T-helper 1 cell treated with Interleukin-12 subunit alpha and Interleukin-12 subunit beta and Interleukin-4 antibody, amounts not matched to agents 30 μg/mL and 1 μg/mL, for 36 hours (primary cell): Measurements from ENCODE around the gene WDFY3.
"Not testable (repeated sequence)": the region's sequence is repeated elsewhere in the genome, so short reads cannot be mapped to it uniquely, and the experiment has no call there.

Experiments
- H3K27ac Mint-ChIP-seq: one replicate; pipeline ENCODE4 v1.8.0; 2021; ENCODE audit warnings: mild to moderate bottlenecking, mixed read lengths
- H3K27me3 Mint-ChIP-seq: one replicate; pipeline ENCODE4 v1.8.0; 2021; ENCODE audit warnings: low read depth, mixed read lengths
- H3K36me3 Mint-ChIP-seq: one replicate; pipeline ENCODE4 v1.8.0; 2021; ENCODE audit warnings: low read depth, mixed read lengths
- H3K4me1 Mint-ChIP-seq: one replicate; pipeline ENCODE4 v1.8.0; 2021; ENCODE audit warnings: low read depth, mixed read lengths
- H3K4me3 Mint-ChIP-seq: one replicate; pipeline ENCODE4 v1.8.0; 2021; ENCODE audit warnings: mild to moderate bottlenecking, moderate library complexity, mixed read lengths
- H3K9me3 Mint-ChIP-seq: one replicate; pipeline ENCODE4 v1.8.0; 2021; ENCODE audit warnings: mixed read lengths

WDFY3 gene

DNA sequence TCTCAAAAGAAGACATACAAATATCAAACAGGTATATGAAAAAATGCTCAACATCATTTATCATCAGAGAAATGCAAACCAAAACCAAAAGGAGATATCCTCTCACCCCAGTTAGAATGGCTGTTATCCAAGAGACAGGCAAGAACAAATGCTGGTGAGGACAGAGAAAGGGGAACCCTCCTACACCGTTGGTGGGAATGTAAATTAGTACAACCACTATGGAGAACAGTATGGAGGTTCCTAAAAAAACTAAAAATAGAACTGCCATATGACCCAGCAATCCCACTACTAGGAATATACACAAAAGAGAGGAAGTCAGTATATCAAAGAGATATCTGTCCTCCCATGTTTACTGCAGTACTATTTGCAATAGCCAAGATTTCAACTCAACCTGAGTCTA, 300.1 kb downstream of the WDFY3 start:
- Mint-ChIP-seq H3K9me3 (no peaks in the 10 kb centered on the region), H3K4me3 (no peak overlapping the region), H3K27ac (no peak overlapping the region), H3K36me3 (no peaks in the 10 kb centered on the region), H3K4me1 (no peaks in the 10 kb centered on the region), H3K27me3 (no peaks in the 10 kb centered on the region)

- not testable (repeated sequence) for H3K4me3 Mint-ChIP-seq, H3K4me1 Mint-ChIP-seq, H3K36me3 Mint-ChIP-seq, H3K9me3 Mint-ChIP-seq, H3K27ac Mint-ChIP-seq, H3K27me3 Mint-ChIP-seq
These were observed 301.7 kb downstream of the WDFY3 start for GRCh38 chr4:84664767-84665166.

DNA sequence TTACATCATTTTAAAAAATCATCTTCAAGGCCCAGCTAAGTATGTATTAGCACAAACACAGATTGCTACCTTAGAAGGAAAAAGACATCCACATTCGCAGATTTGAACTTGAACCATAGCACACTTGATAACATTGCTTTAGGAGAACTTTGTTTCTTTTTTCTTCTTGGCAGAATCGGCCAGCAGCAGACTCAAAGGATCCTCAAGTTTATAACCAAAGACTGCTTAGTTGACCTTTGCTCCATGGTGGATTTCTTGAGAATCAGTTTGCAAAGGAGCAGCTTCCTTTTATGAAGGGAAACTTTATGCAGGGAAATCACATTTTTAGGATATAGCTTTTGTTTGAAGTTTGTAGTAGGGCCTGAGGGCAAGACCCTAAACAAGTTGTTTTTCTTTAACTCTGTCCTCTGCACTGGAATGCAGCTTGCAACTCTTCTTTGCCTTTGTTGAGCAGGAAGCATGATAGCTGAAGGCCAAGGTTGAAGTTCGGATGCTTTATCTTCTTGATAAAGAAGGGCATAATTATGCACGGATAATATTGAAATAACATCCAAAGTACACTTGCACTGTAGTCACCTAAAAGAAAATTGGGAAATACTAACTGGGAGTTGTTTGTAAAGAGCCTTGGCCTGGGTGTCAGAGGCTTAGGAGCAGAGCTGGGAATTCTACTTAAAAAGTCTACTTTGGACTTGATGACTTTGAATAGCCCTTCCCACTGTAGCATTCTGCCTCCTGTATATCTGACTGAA, 305.1 kb downstream of the WDFY3 start:
- Mint-ChIP-seq H3K9me3 (peaks cover 10% of the 10 kb centered on the region), H3K36me3 (no peaks in the 10 kb centered on the region), H3K27ac (no peak overlapping the region), H3K4me3 (no peak overlapping the region), H3K27me3 (no peaks in the 10 kb centered on the region), H3K4me1 (no peaks in the 10 kb centered on the region)

- no peak overlapping the region for H3K27ac Mint-ChIP-seq
- no peak overlapping the region for H3K4me3 Mint-ChIP-seq
- no peaks in the 10 kb centered on the region for H3K27me3 Mint-ChIP-seq
- peaks cover 14% of the 10 kb centered on the region for H3K9me3 Mint-ChIP-seq
- H3K4me1 Mint-ChIP-seq, result no peaks in the 10 kb centered on the region
- H3K36me3 Mint-ChIP-seq, result no peaks in the 10 kb centered on the region
These were observed 305.9 kb downstream of the WDFY3 start for GRCh38 chr4:84660606-84661005.

- Mint-ChIP-seq H3K4me3 (no peak overlapping the region), H3K9me3 (peaks cover 9% of the 10 kb centered on the region), H3K27me3 (no peaks in the 10 kb centered on the region), H3K36me3 (no peaks in the 10 kb centered on the region), H3K4me1 (no peaks in the 10 kb centered on the region), H3K27ac (no peak overlapping the region)
These were observed 314.0 kb downstream of the WDFY3 start for GRCh38 chr4:84652478-84652877.

DNA sequence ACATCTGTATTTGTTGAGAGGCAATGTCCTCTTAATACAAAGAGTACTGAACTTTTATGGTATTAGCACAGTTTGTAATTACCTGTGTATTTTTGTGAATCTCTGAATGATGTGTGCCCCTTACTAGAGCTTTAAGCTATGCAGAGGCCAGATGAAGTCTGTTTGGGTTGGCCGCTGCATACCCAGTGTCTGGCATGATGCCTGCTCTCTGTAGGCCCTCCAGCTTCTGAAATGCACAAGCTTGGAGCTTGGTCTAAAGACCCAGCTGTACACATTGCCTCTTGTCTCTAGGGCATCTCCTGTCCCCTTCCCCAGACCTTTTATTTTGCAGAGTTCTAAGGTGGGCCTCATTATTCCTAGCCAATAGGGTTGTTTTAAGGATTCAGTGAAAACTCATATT, 315.0 kb downstream of the WDFY3 start:
- H3K4me3 Mint-ChIP-seq, result no peak overlapping the region
- no peaks in the 10 kb centered on the region for H3K4me1 Mint-ChIP-seq
- H3K9me3 Mint-ChIP-seq, result peaks cover 6% of the 10 kb centered on the region
- no peaks in the 10 kb centered on the region for H3K27me3 Mint-ChIP-seq
- no peak overlapping the region for H3K27ac Mint-ChIP-seq
- H3K36me3 Mint-ChIP-seq, result no peaks in the 10 kb centered on the region

- no peak overlapping the region for H3K27ac Mint-ChIP-seq
These were observed 317.4 kb downstream of the WDFY3 start for GRCh38 chr4:84648863-84649647.

DNA sequence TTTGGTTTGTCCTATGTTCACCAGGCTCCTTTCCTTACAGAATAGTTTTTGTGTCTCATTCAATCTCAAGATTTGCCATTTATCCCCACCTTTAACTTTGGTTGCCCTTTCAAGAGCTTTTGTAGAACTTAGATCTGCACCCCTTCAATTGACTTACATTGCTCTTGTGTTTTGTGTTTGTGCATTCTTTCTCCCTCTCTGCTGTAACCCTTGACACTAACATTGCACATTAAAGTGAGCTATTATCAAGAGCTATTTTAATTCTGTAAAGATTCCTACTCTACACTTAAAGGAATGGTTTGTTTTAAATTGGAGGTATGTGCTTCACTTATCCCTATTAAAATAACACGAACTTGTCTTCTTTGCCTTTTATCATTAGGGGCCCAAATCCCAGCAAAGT, 318.3 kb downstream of the WDFY3 start:
- no peaks in the 10 kb centered on the region for H3K9me3 Mint-ChIP-seq
- no peaks in the 10 kb centered on the region for H3K27me3 Mint-ChIP-seq
- no peak overlapping the region for H3K4me3 Mint-ChIP-seq
- H3K4me1 Mint-ChIP-seq, result no peaks in the 10 kb centered on the region
- no peak overlapping the region for H3K27ac Mint-ChIP-seq
- H3K36me3 Mint-ChIP-seq, result no peaks in the 10 kb centered on the region

More at GRCh38 chr4:84648863-84649647, 317.4 kb downstream of the WDFY3 start:
- H3K4me3 Mint-ChIP-seq, result no peak overlapping the region
- no peaks in the 10 kb centered on the region for H3K36me3 Mint-ChIP-seq
- H3K9me3 Mint-ChIP-seq, result no peaks in the 10 kb centered on the region
- no peaks in the 10 kb centered on the region for H3K4me1 Mint-ChIP-seq
- no peaks in the 10 kb centered on the region for H3K27me3 Mint-ChIP-seq

DNA sequence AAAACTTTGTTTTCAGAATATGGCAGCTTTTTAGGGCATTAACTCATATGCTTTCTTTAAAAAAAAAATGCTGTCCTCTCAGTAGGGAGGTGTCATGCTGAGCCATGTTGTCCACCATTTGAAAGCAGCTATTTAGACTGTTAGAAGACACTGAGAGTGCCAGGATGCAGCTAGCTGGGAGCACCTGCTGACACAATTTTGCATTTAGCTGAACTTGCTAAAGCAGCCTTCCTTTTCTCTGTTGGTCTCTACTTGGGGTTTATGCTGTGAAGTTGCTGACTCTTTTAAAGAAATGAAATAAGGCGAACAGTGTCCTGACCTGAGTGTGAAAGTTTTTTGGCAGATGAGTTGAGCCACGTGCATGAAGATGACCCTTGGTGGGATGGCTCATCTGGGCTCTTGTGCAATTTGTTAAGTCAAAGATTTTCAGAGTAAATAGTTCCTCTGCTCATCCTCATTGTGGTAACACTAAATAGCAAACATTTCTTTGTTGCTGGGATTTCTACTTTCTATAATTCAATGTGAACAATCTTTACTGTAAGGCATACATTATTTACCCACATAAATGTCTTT, 319.1 kb downstream of the WDFY3 start:
- no peaks in the 10 kb centered on the region for H3K27me3 Mint-ChIP-seq
- no peak overlapping the region for H3K4me3 Mint-ChIP-seq
- H3K9me3 Mint-ChIP-seq, result no peaks in the 10 kb centered on the region
- no peaks in the 10 kb centered on the region for H3K36me3 Mint-ChIP-seq
- H3K4me1 Mint-ChIP-seq, result no peaks in the 10 kb centered on the region
- no peak overlapping the region for H3K27ac Mint-ChIP-seq

- no peaks in the 10 kb centered on the region for H3K36me3 Mint-ChIP-seq
- no peaks in the 10 kb centered on the region for H3K4me1 Mint-ChIP-seq
- no peak overlapping the region for H3K27ac Mint-ChIP-seq
- no peaks in the 10 kb centered on the region for H3K27me3 Mint-ChIP-seq
- H3K4me3 Mint-ChIP-seq, result no peak overlapping the region
- no peaks in the 10 kb centered on the region for H3K9me3 Mint-ChIP-seq
These were observed 322.4 kb downstream of the WDFY3 start for GRCh38 chr4:84644087-84644486.

GRCh38 chr4:84639145-84639544, 327.3 kb downstream of the WDFY3 start:
- Mint-ChIP-seq H3K4me1 (no peaks in the 10 kb centered on the region), H3K27me3 (no peaks in the 10 kb centered on the region), H3K9me3 (peaks cover 4% of the 10 kb centered on the region), H3K27ac (no peak overlapping the region), H3K36me3 (no peaks in the 10 kb centered on the region), H3K4me3 (no peak overlapping the region)

DNA sequence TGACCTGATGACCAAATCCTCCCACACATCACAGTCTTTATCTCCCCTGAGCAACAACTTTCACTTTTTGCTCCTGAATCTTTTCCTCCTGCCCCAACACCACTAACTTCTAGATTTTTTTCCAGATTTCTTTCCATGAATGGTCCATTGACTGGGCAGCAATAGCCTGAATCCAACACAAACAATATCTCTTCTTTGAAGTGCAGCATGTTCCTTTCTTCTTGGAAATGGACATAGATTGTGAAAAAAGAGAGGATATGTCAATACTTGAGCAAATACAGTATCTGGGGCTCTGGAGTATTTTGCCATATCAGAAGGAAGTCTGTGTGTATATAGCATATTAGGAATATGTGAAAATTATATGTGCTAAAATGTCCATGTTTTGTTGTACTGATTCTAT, 328.4 kb downstream of the WDFY3 start:
- H3K4me3 Mint-ChIP-seq, result no peak overlapping the region
- no peaks in the 10 kb centered on the region for H3K27me3 Mint-ChIP-seq
- H3K36me3 Mint-ChIP-seq, result no peaks in the 10 kb centered on the region
- H3K4me1 Mint-ChIP-seq, result no peaks in the 10 kb centered on the region
- no peak overlapping the region for H3K27ac Mint-ChIP-seq
- peaks cover 4% of the 10 kb centered on the region for H3K9me3 Mint-ChIP-seq

DNA sequence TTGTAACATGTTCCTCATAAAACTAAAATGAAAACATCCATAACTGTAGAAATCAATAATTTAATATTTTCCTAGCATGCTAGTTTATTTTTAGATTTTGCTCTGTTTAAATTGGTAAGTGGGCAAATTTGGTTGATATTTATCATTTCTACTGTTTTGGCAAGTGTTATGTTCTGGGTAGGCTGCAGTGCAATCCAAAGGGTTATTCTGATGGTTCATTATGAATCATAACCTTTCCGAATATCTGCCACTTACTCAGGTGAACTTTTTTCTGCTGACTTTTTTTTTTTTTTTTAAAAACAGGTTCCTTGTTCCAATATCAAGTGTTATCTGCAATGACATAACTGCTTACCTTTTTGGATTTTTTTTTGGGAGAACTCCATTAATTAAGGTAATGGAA, 331.5 kb downstream of the WDFY3 start:
- Mint-ChIP-seq H3K4me1 (no peaks in the 10 kb centered on the region), H3K9me3 (peaks cover 4% of the 10 kb centered on the region), H3K27me3 (peaks cover 3% of the 10 kb centered on the region), H3K27ac (no peak overlapping the region), H3K36me3 (no peaks in the 10 kb centered on the region), H3K4me3 (no peak overlapping the region)

GRCh38 chr4:84632092-84632491, 334.4 kb downstream of the WDFY3 start:
- Mint-ChIP-seq H3K36me3 (no peaks in the 10 kb centered on the region), H3K4me1 (no peaks in the 10 kb centered on the region), H3K27ac (no peak overlapping the region), H3K4me3 (no peak overlapping the region), H3K9me3 (peaks cover 4% of the 10 kb centered on the region), H3K27me3 (peaks cover 3% of the 10 kb centered on the region)

DNA sequence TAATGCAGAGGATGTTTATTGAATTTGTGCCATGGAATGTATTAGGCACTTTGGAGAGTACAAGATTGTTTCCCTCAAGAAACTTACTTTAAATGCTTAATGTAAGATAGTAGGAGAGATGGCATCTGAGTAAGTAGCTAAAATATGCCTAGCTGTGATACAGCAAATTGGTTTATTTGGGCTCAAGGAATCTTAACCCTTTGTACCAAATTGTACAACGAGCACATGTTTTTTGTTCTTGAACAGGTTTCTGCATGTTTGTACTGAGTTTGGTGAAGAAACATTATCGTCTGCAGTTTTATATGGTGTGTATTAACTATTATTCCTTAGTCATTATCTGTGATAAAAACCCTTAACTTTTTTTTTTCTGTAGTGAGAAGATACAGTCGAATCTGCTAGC, 334.9 kb downstream of the WDFY3 start:
- Mint-ChIP-seq H3K4me1 (no peaks in the 10 kb centered on the region), H3K27me3 (peaks cover 3% of the 10 kb centered on the region), H3K4me3 (no peak overlapping the region), H3K27ac (no peak overlapping the region), H3K9me3 (peaks cover 4% of the 10 kb centered on the region), H3K36me3 (no peaks in the 10 kb centered on the region)
